HL-60/S4 treated with retinoic acid at 250 ng/mL for 4 days and 3 days (cell line): Measurements from ENCODE around the gene ZNF823.
"Not testable (repeated sequence)": the region's sequence is repeated elsewhere in the genome, so short reads cannot be mapped to it uniquely, and the experiment has no call there.

Source experiments
- in situ Hi-C: fragments of 300-500 bp; cut with MboI; formaldehyde crosslinking; loops from 2 replicates; pipeline ENCODE4 v1.7.0; 2022; ENCODE audit warnings: low sequenced_read_pairs

ZNF823 gene

GRCh38 chr19:11684987-11685675 is 53.6 kb downstream of the ZNF823 start:
- in situ Hi-C loops = no loop called here

- in situ Hi-C loops = no loop called here
These were observed 58.0 kb downstream of the ZNF823 start for GRCh38 chr19:11680689-11681302.

DNA sequence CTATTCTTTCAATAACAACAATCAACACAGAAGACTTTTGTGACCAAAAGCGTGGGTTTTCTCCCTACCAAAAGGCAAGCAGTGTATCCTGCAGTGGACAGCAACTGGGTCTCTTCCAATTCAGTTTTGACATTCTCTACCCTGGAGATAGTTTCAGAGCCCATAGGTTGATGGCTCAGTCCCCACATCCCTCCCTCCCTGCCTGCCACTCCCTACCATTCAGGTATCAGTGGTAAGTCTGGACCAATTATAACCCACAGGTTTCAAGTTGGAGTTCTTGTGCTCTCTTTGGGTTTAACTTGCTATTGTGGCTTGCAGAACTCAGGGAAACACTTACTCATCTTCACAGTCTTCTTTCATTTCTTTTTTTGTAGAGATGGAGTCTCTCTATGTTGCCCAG is 60.2 kb downstream of the ZNF823 start:
- in situ Hi-C loops = no loop called here

GRCh38 chr19:11676661-11677600 is 61.8 kb downstream of the ZNF823 start:
- in situ Hi-C loops = not testable (repeated sequence)

DNA sequence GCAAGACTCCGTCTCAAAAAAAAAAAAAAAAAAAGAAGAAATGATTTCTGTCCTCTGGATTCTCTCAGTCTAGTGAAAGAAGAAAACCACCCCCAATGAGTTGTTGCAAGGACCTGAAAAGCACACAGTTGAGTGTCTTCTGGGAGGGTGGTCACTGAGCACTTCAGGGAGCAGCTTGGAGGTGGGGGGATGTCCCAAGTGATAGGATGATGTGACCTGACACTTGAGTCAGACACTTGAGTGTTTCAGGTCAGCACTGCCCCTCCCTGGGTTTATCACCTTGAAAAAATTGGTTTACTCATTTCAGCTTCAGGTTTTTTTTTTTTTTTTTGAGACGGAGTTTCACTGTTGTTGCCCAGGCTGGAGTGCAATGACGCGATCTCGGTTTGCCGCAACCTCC is 63.2 kb downstream of the ZNF823 start:
- in situ Hi-C loops = no loop called here

DNA sequence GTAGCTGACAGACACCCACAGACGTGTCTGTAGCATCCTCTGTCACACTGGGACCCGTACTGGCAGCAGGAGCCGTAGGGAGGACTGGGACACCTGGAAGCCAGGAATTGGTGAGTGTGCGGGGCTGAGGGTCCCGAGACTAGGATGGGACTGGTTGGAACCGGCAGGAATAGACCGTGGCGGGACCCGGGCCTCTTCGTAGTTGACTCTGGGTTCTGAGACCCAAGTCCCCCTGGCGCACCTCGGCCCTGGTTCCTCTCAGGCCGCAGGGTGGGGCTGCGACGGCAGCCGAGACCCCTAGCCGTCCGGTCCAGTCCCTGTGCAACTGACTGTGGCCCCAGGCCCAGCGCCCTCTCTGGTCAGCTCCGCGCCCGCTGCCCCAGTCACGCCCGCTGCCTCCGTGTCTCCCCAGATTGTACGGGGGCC is 64.7 kb downstream of the ZNF823 start:
- in situ Hi-C loops = no loop called here

DNA sequence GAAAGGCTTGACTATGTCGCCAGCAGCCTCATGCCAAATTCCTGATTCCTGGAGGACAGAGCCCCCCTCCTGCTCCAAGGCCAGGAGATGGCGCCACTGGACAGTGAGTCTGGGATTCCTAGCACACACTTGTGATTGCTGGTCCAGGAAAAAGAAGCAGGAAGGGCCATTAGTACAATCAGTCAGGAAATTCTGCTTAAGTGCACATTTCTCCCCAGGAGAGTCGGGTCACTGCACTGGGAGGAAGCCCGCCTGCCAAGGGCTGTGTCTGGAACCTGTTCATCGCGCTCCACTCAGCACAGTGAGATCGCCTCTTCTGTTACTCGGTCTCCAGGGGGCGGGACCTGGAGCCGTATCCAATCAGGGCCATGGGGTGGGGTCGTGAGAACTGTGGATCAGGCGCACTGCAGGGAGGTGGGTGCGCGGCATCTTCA is 65.1 kb downstream of the ZNF823 start:
- in situ Hi-C loops = no loop called here
